GF-D8 (cell line): Measurements from ENCODE around the gene HMCN1.

Experiments used
- DNase-seq: peaks from one replicate; lab custom pipeline; 2025; lab: John Stamatoyannopoulos, UW

The HMCN1 gene

DNA sequence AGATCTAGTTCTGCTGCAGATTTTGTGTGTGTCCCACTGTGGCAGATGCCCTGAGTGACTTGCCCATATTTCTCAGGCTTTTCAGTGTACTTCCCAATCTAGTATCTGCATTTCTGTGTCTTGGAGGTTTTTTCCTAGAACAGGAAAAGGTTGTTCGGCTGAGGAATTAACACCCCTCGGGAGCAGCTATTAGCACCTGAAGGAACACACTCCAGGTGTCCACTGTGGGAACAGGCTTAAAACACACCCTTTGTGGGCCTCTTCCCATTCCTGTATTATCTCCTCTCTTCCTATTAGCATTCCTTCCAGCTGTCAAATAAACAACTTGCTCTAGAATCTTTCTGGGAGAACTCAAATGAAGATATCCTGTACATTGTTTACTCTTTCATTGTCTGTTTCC is 178.3 kb downstream of the HMCN1 start:
- no peak for DNase-seq

DNA sequence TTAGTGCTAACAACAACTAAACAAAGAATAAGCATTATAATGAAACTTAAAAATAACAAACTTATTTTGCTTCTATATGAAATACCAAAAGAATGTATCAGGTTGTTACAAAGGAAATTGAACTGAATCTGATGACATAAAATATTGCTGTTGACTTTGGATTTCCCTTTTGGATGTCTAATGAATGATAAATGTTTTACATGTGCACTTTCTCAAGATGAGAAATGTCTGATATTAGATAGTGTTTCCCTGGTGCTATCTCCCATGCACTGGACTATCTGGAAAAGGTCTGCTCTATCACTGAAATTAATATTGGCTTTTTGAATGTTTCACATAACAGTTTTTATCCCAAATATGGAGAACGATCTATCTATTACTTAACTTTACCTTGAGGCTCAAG is 179.9 kb downstream of the HMCN1 start:
- no peak for DNase-seq

DNA sequence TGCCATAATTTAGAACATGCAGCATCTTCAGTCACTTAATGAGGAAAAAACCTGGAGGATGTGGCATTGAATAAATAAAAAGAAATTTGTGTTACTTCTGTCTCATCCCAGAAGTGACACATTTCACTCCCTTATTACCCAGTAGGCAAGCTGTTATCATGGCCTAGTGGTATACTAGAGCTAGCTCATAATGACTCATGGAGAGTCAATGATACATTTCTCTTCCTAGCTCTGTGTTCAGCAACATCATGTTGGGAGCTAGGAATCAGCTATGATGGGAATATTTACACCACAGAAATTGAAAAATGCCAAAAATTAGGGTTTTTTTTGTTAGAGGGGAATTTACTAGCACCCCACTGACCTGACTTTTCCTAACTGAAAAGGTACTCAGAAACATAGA is 182.7 kb downstream of the HMCN1 start:
- no peak for DNase-seq

DNA sequence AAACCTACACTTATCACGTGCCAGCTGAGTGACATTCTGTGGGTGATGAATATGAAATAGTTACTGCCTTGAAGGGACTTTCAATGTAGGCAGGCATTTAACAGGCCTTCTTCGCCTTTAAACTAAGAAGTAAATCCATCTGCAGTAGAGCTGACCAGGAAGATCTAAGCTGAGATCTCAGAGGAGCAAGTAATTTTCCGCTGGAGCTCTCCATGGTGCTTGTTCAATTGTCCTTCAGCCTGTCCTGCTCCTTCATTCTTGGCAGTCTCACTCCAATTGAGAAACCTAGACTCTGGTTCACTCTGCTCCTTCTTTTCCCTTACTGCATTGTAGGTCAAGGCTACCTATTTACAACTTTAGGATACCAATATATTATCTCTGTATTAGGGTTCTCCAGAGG is 183.5 kb downstream of the HMCN1 start:
- DNase-seq: no peak

DNA sequence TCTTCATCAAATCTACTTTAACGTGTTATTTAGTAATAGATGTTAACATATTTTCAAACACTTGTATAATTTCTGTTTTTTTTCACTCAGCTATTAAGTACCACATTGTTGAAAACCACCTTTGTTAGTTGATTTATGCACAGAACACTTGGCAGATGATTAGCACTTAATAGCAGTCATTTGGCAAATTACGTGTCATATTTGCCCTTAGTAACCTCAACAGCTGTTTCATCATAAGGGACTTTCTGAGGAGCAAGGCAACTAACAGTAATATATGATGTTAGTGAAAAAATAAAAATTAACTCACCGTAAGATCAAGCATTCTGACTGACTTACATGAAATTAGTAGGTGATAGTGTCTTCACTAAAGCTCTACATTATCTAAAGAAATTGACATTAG is 186.4 kb downstream of the HMCN1 start:
- DNase-seq: no peak

DNA sequence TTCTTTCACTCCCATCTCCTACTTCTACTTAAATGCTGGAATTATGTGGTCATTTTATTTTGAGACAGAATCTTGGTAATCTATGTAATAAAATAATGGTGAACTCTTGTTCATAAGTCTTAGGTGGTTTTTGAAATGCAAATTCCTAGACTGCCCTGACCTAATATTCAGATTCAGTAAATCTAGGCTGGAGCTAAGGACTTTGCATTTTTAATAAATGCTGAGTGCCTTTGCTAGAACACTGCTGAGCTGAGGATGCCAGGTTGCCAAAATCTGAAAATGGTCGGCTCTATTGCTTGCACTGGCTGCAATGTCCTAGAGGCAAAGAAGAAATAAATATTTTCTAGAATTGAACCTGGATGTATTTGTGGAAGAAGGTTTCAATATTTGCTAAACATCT is 187.4 kb downstream of the HMCN1 start:
- DNase-seq: no peak

DNA sequence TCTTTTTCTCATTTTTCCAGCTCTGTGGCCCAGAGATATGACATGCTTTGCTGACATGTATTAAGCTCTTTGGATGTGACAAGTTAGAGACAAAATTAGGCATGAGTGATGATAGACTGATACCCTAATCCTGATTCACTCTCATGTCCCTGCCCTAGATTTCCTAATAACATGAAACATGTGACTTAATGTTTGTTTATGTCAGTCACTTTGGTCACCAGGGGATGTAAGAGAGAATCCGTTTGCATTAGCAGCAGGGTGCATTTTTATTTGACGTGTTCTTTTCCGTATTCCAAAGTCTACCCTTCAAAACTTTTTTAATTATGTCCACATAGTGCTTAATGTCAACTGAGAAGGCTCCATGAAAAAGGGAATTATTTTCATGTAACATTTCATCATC is 192.4 kb downstream of the HMCN1 start:
- no peak for DNase-seq

DNA sequence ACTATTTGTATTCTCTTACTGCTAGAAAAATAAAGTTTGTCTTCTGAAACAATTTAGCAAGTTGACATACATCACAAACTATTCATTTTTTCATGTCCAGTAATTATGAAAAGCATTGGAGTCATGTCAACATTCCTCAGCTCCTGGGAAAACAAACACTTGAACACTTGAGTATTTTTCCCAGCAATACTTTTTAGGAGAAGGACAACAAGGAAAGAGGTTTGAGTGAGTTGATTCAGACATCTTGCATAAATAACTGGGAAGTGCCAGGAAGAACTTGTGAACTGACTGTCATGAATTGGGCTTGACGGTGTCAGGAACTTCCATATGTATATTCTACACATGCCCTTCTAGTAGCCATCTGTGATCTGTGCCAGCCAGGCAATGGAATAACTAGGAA is 195.6 kb downstream of the HMCN1 start:
- no peak for DNase-seq

DNA sequence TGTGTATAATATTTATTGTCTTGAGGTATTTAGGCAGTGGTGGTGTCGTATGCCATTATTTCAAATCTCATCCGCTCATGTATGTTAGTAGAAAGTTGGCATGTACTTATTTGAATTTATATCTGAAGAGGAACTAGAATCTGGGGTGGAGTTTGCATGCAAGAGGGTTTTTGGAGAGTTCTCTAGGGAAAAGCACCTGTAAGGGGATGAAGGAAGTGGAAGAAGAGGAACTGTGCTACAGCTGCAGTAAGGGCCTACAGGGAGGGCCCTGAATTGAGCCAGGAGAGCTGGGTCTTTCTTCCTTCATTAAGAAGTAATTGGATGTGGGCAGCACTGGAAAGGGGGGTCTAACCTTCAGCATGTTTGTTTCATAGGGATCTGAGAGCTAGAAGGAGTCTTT is 197.2 kb downstream of the HMCN1 start:
- no peak for DNase-seq

DNA sequence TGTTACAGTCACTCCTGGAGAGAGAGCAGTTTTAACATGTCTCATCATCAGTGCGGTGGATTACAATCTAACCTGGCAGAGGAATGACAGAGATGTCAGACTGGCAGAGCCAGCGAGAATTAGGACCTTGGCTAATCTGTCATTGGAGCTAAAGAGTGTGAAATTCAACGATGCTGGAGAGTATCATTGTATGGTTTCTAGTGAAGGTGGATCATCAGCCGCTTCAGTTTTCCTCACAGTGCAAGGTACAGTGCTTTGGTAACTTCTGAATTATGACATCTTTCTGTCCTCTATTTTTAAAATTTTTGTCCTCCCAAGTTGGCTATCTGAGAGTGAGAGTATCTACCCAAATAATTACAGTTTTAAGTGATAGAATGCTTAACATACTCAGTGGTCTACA is 199.4 kb downstream of the HMCN1 start:
- DNase-seq: no peak

DNA sequence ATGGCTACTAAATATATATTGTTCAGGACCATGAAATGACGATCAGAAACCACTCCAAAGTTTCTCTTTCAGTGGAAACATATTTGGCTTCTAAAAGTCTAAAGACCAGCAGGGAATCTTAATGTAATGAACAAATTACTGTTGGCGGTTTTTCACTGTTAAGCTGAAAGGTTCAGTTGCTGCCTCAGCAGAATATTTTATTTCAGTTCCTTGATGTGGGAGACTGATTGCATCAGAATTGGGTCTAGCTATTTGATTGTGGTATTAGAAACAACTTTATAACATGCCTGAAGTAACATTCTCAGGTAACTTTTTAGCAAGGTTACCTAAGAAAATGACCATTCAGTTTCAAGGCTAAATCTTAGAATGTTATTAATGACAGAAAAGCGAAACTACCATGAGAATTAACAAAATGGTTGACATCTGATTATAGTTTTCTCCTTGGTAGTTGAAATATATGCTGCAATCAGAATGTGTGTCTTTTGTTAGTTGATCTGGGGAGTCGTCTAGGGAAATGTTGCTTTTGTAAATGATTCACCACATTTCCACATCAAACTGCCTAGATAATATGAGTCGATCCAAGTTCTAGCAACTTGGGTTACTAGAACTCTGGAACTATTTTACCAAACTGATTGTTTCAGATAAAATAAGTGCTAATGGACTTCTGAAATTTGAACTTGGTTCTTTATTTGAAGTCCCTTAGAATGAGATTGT is 200.4 kb downstream of the HMCN1 start:
- no peak for DNase-seq

DNA sequence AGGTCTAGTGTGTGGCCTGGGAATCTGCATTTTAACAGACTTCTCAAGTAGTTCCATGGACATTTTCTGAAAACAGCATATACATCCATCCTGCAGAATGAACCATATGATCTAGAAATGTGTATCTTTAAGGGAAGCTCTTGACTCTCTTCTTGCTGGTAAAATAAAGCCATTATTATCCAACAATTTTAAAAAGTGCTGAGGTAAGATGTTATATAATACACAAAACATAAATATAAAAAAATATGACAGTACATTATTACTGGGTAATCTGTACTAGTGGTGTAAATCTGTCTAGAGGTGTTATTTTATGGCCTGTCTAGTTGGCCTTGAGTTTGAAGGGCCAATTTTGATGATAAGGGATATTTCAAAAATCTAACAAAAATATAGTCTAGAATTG is 201.2 kb downstream of the HMCN1 start:
- DNase-seq: no peak

DNA sequence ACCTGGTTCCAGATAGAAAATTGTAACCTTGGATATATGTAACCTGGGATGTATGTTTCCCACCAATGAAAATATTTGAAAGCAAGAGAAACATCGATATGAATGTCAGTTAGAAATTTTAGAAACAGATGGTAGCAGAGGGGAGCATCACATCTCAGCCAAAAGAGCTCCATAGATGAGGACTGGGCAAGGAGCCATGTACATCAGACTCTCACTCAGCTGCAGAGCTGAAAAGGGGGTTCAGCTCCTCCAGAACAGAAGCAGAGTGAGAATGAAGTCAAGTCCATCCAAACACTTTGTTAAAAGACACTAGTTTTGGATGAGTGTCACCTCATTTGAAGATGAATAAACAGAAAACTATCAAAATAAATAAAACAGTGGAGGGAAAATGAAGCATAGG is 202.4 kb downstream of the HMCN1 start:
- DNase-seq: no peak

DNA sequence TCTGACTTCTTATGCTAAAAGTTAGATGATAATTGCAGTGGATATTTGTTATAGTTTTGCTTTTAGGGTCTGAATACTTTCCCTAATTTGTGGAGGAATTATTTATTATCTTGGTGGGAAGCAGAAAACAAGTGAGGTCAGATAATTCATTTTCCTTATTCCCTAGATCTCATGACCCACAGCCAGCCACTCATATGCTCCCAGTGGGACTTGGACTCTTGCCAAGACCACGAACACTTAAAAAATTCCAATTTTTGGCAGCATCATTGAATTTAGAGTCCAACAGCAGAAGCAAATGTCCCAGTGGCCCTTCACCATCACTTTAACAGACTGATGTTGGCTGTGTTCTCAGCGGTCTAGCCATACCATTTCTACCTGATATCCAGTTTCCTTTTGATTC is 204.2 kb downstream of the HMCN1 start:
- no peak for DNase-seq

DNA sequence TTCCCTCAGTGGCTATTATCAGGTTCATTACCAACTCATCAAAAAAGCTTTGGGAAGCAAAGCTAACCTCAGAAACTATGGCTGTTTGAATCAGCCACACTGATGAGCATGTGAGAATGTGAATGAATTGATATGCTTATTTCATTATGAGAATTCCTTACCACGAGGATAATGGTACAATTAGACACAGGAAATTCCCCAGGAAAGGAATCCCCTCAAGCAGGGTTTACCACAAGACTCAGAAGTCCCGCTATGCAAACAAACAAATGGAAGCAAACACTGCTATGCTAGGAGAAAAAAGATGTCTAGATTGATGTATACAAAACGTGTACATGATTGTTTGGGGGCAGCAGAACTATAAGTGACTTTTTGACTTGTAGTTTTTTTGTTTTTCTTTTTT is 205.0 kb downstream of the HMCN1 start:
- no peak for DNase-seq

DNA sequence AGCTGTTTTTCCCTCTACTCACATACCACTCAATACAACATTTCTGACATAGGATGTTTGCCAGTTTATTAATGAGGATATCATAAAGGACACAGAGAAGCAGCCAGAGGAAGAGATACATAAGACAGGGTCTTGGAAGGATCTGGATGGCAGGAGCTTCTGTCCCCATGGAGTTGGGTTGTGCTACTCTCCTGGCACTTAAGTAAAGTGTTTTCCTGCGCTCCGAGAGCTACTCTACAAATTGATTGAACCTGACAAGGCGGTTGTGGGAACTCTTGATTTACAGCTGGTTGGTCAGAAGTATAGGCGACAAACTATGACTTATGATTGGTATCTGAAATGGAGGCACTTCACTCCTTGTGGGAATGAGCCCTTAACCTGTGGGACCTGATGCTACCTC is 208.8 kb downstream of the HMCN1 start:
- no peak for DNase-seq

DNA sequence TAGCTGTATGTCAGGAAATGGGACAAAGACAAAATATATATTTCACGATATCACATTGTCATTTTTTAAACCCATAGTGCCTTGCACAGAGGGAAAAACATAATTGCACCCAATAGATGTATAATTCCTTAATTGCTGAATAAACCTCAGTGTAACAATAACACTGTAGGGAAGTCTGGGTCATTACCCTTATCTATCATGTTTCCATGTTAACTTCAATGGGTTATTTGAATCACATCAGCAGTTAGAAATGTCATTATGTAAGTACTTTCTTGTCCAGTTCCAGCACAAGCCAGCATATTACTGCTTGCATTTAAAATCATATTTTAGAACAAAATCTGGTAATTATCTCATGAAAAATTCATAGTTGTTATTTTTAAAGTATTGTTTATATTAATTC is 222.7 kb downstream of the HMCN1 start:
- no peak for DNase-seq

DNA sequence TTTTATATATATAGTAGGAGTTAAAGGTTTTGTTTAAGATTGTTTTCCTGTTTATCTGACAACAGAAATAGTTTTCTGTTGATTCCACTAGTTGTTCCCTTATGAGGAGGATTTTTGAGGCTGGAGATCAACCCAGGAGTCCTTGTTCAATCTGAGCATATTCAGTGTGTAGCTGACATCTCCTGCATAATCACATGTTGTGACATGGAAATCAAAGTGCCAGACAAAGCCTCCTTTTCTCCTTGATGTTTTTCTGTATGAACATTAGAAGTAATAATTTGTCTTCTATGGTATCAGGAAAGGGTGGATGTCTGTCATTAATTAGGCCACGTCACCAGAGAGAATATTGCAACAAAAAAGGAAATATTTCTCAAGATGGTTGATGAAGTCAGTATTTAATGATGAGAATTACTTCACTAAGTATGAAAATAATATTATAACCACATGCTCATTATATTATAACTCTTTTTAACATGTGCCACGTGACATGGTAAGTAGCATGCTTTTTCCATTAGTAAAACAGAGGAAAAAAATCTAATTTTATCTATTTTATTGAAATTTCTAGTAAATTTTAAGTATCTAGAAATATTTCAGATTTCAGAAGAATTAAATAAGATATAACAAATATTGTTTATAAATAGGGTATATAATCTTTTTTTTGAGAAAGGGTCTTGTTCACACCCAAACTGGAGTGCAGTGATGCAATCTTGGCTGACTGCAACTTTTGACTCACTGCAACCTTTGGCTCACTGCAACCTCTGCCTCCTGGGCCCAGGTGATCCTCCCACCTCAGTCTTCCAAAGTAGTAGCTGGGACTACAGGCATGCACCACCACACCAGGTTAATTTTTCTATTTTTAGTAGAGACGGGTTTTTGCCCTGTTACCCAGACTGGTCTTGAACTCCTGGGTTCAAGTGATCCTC is 223.5 kb downstream of the HMCN1 start:
- no peak for DNase-seq

DNA sequence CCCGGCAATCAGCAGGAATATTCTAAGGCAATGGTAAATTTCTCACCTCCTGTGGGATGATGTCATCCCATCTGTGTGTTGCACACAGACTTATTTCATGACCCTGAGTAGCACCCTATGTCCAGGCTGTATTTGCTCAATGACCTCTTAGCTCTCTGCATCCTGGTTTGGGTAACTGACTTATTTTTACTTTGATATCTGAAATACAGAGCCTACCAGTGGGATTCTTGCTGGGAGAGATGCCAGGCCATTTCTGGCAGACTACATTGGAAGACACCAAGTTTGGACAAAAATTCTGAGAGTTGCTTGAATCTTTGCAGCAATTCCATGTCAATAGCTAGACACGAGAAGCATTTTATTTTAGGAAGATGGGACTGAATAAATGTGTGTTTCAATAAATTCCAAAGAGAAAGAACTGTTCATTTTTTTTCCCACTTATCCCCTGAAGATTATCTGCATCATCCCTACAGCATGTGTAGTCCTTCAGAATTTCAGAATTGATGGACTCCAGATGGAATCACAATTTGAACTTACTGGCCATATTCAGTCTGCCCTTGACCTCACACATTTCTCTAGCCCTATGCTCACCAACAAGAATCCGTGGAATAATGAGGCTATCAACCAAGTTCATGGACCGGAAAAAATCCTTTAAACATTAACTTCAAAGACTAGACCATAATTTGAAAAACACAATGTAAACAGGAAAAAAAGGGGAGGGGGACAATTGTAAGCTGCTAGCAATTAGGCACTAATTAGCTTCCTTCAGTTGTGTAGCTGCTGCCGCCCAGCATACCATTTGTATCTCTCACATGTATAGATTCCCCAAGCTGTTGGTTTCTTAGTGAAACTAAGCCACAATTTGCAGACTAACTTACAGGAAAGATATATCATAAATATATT is 226.5 kb downstream of the HMCN1 start:
- no peak for DNase-seq

DNA sequence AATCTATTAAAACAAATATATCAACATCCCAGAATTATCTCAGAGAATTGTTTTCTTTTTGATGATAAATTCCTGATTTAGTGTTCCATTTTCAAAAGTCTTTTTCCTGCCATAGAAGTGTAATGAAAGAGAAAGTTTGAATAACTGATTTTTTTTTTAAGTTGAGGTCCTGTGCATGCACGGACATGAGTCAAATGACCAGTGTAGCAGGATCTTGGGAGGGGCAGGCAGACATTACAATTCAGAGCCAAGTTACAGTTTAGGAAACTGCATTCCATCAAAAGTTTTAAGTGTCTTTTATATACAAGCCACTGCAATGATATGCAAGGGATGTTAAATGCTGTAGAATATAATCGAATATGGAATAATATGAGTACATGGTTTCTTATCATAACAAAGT is 227.5 kb downstream of the HMCN1 start:
- no peak for DNase-seq

DNA sequence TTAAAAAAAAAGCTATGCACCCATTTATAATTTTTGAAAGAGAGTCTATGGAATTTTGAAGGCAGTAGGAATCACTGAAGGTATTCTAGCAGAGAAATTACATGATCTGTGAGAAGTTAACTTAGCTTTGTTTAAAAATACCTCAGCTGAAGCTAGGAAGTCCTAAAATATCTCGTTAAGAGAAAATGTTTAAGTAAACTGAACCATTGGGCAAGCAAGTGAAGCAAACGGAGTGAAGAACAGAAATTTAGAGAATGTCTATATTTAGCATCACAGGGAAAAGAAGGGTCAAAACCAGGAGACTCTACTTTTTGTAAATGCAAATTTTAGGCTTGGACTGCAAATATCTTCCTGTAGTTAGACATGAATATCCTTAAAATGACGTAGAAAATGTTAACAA is 230.8 kb downstream of the HMCN1 start:
- no peak for DNase-seq

DNA sequence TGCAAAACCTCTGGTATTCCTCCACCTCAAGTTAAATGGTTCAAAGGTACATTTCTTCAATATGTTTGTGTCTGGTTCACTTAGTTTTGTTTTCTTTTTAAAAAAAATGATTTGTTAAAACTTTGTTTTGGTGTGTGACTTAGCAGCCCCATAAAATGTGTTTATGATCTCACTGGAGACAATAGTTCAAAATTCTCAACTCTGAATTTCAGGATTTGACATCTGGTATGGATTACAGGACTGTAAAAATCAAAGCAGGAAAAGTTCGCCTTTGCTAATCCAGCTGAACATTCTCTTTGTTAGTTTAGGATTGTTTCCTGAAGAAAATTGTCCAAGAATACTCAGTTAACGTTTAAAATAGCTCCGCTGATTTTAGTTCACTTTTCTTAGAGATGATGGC is 231.7 kb downstream of the HMCN1 start:
- DNase-seq: no peak

DNA sequence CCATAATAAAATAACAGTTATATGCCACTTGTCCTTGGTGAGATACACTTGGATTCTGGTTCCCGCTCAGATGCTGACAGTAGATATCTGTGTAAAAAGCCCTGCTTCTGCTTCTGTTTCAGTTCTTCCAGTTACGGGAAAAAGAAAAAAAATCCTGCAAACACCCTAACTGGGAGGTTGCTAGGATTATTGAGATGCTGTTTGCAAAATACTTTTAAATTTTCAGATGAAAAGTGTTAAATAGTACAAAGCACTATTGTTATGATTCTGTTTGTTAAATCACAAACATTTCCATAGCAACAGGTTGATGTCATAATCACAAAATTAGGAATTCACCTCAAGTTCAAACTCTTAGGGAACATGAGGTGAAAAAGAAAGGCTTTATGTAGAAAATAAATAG is 232.3 kb downstream of the HMCN1 start:
- DNase-seq: no peak
